Measurements from ENCODE around the gene CUTC.

The CUTC gene

DNA sequence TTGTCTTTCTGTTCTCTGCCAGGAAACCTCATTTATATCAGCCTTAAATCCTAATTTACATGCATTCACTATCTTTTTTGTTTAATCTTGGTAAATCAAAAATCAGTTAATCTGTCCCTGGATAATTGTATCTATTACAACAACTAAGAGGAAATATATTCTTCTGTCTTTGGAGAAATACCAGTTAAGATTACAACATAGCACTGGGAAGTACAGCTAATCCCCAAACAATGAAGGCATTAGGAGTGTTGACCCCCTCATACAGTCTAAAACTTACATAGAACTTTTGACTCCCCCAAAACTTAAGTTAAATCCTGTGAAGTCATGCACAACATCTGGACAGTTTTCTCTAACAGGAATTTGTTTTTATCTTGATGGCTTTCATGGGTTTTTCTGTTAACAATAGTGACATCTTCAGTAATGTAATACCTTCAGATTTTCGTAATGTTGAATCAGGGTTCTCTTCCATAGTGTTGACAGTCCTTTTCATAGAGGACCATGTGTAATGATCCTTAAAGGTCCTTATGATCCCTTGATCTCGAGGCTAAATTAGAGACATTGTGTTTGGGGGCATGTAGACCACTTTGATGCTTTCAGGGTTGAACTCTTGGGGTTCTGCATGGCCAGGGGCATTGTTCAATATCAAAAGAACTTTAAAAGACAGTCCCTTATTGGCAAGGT lies 26.3 kb downstream of the CUTC start:
- DNase-seq (ENCODE audit: insufficient read length, low spot score) (no peak), FAIRE-seq (no peak)
- TF ChIP-seq, protein P1, sequence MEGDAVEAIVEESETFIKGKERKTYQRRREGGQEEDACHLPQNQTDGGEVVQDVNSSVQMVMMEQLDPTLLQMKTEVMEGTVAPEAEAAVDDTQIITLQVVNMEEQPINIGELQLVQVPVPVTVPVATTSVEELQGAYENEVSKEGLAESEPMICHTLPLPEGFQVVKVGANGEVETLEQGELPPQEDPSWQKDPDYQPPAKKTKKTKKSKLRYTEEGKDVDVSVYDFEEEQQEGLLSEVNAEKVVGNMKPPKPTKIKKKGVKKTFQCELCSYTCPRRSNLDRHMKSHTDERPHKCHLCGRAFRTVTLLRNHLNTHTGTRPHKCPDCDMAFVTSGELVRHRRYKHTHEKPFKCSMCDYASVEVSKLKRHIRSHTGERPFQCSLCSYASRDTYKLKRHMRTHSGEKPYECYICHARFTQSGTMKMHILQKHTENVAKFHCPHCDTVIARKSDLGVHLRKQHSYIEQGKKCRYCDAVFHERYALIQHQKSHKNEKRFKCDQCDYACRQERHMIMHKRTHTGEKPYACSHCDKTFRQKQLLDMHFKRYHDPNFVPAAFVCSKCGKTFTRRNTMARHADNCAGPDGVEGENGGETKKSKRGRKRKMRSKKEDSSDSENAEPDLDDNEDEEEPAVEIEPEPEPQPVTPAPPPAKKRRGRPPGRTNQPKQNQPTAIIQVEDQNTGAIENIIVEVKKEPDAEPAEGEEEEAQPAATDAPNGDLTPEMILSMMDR (IDR thresholded peaks at IDR 0.05; ENCODE audit: insufficient read depth, missing control alignments): no peak

DNA sequence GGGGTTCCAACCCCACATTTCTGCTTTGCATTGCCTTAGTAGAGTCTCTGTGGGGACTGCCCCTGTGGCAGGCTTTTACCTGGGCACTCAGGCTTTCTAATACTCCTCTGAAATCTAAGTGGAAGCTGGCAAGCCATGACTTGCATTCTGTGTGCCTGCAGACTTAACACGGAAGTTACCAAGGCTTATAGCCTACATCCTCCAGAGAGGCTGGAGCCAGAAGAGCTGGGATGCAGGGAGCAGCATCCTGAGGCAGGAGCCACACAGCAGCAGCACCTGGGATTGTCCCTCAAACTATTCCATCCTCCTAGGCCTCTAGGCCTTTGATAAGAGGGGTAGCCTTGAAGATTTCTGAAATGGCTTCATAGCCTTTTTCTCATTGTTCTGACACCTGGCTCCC lies 28.3 kb downstream of the CUTC start:
- FAIRE-seq (no peak), DNase-seq (ENCODE audit: insufficient read length, low spot score) (no peak)
- TF ChIP-seq, protein P1 (IDR thresholded peaks at IDR 0.05; ENCODE audit: insufficient read depth, missing control alignments): no peak

DNA sequence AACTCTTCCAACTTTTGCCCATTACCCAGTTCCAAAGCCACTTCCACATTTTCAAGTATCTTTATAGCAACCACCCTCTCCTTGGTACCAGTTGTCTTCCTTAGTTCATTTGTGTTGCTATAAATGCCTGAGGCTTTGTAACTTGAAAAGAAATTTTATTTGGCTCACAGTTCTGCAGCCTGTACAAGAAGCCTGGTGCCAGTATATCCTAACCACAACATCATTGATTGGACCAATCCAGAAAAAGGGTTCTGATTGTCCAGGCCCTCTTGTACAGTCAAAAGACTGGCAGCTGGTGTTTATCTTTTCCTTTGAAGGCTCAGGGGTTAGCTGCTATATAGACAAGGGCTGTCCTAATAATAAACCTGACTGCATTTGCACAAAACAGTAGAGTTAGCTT lies 29.3 kb downstream of the CUTC start:
- no peak for FAIRE-seq
- DNase-seq (ENCODE audit: insufficient read length, low spot score): no peak

DNA sequence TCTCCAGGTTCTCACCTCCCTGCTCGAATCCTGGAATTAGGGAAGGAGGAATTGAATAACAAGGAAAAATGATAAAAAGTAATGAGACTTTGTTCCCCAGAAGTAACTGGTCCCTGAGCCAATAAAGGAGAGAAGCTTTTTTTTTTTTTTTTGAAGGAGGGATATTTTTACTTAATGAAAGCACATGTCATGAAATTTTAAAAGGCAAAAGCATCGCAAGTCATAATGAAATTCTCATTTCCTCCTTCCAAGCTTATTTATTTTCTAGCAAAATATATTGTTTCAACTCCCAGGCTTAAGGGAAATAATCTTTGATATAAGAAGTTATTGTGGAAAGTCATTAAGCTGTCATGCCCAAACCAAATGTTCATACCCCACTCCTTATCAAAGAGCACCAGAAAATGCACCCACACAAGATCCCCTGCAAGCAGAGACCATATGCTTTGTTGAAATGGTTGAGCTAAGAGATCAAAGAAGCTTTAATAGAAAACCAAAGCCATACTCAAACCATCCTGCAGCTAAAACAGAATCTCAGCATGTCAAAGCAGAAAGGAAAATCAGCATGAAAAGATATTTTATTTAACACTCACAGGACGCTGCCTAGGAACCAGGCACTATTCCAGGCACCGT lies 33.8 kb downstream of the CUTC start:
- TF ChIP-seq, protein P1 (IDR thresholded peaks at IDR 0.05; ENCODE audit: insufficient read depth, missing control alignments): no peak
- FAIRE-seq (no peak), DNase-seq (ENCODE audit: insufficient read length, low spot score) (no peak)

More for the DNA sequence above, 29.3 kb downstream of the CUTC start:
- TF ChIP-seq, protein P1 (IDR thresholded peaks at IDR 0.05; ENCODE audit: insufficient read depth, missing control alignments): no peak

DNA sequence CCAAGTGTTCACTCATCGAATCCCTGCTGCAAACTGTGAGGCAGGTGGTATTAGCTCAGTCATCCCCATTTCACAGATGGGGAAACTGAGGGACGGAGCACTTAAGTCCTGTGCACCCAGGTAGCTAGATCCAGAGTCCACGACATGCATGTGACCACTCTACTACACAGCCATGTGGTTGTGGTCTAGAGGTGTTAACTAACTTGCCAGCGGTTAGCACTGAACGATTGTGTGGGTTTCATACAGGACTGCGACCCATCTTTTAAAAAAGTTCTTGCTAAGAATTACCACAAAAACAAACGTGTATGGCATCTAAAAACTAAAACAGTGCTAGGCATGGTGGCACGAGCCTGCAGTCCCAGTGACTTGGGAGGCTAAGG lies 34.3 kb downstream of the CUTC start:
- TF ChIP-seq, protein P1 (IDR thresholded peaks at IDR 0.05; ENCODE audit: insufficient read depth, missing control alignments): no peak
- DNase-seq (ENCODE audit: insufficient read length, low spot score) (no peak), FAIRE-seq (no peak)

DNA sequence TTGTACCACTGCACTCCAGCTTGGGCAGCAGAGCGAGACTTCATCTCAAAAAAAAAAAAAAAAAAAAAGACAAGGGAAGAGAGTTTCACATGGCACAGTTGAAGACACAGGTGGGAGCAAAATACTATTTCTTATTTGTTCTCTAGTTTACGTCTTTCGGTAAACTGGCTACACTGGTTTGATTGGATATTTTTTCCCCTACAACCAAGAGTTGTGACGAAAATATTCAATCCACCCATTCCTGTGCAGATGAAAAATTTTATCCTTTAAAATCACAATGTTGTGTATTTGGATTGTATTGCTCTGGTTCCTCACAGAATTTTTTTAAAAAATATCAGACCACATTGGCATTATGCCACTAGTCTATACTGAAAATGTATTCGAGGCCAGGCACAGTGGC lies 35.9 kb downstream of the CUTC start:
- TF ChIP-seq, protein P1 (IDR thresholded peaks at IDR 0.05; ENCODE audit: insufficient read depth, missing control alignments): no peak
- DNase-seq (ENCODE audit: insufficient read length, low spot score): no peak
- FAIRE-seq: no peak

DNA sequence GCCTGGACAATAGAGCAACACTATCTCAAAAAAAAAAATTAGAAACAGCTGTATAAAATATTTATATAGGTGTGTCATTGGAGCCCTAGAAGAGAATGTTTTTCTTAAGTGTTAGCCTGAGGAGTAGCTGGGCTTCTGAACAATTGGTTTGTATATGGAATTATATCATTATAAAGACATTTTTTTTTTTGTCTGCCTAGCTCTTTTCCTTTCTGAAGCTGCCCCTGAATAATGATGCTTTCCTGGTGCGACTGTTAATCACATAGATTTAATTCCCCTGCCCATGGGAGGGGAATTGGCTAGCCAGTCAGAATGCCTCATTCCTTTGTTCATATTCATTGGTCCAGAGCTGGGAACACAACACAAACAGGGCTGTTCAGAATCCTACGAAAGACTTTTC lies 36.5 kb downstream of the CUTC start:
- no peak for DNase-seq (ENCODE audit: insufficient read length, low spot score)
- TF ChIP-seq, protein P1 (IDR thresholded peaks at IDR 0.05; ENCODE audit: insufficient read depth, missing control alignments): no peak
- no peak for FAIRE-seq

Measured in D721Med (cell line).